ENCODE results near the gene P4HA2.
A peak's percentile ranks its signal among the peaks of the same experiment; 100 is the strongest.

Gene P4HA2

DNA sequence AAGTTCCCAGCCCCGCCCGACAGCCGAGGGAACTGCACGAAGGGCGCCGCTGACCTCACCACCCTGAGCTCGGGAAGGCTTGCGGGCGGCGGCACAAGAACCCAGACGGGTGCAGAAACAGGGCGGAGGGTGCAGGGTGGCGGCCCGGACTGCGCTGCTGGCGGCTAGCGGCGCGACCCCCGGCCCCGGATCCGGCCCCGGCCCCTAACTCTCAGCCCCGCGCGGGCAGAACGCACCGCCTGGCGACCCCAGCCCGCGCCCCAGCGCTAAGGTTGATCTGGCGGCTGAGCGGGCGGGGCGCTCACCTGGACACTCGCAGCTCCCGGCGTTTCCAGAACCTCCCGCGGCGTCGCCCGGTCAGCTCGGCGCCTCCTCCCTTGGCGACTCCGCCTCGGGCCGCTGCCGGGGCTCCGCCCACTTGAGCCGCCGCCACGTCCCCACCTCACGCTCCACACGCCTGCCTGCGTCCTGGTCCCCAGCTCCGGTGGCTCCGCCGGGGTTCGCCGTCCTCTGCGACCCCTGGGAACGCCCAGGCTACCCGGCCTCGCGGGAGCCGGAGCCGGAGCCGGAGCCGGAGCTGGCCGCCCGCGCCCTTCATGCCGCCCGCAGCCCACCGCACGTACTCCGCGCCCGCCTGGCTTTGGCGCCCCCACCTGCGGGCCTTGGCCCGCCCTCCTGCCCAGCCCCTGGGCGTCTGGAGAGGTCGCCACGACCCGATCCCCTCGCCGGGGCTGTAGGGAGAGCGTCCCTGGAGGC, at the start of gene P4HA2:
Gene P4HA2, minus strand, starts transcription at position 369 of the 756 bp plus-strand sequence. CDS start 9,227 bp downstream, outside the sequence.
- peak; percentile 35 for DNase-seq

DNA sequence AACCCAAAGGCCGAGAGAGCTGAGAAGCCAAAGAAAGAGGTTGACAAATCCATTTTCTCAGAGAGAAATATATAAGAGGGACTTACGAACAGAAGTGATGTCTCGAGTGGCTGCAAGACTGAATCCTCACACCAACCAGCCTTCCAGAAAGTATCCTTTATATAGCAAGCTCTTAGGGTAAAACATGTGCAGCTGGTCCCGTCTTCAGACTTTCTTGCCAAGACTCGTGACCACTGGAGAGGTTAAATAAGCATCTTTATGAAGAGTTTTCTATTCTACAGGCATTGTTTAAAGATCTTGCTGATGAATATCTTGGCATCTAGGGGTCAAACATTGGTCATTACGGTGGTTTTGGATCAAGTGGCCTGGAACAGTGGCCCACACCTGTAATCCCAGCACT, 49.6 kb upstream of the P4HA2 start:
- no peak for DNase-seq

DNA sequence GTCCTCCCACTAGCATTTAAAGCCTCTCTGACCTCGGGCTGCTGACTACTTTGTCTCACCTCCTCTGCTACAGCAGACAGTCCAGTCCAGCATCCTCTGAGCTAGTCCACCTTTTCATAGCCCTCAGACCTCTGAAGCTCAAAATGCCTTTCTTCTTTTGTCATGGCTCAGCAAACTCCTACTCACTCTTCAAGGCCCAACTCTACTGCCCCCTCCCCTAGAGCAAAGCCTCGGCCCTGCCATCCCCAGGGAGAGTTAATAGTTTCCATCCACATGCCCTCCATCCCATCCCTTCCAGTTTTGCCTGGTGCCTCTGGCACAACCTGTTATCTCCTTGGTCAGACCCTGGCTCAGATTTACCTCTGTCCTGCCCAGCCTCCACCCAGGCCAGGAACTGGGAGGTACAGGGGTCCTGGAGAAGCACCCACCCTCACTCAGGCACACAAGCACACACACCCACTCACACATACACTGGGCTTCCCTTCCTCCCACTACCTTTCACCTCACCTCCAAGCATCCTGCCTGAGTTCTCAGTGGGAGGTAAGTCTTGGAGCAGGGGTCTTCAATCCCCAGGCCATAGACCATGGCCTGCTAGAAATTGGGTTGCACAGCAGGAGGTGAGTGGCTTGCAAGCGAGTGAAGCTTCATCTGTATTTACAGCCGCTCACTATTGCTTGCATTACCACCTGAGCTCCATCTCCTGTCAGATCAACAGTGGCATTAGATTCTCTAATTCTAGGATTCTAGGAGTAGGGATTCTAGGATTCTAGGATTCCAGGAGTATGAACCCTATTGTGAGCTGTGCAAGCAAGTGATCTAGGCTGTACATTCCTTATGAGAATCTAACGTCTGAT, 47.9 kb upstream of the P4HA2 start:
- no peak for DNase-seq

DNA sequence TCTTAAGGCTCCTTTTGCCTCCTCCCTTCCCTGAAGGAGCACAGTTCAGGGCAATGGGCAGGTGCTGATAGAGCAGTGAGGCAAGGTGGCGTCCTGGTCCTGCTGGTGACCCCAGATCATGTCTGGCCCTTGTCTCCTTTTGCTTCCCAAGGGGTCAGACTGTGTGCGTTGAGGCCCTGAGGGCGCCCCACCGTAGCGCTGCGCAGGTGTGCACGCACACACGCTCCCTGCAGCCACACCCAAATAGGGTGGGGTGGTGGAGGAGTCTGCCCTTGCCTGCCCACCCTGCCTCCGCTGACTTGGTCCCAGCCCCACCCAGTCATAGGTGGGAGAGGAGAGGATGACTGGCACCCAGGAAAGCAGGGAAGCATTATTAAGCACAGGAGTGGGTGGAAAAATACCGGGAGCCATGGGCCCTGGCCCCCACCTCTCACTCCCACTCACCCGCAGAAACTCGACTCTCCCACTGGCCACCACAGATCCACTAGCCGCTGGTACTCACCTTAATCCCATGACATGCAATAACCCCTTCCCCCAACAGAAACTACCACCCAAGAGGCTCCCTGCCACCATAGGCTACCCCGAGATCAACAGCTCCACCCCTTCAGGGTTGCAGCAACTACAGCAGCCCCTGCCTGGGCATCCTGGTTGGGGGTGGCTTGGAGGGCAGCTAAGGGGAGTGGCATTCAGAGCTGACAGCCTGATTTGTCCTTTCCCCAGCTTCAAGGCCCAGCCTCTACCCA, 46.6 kb upstream of the P4HA2 start:
- DNase-seq = no peak

DNA sequence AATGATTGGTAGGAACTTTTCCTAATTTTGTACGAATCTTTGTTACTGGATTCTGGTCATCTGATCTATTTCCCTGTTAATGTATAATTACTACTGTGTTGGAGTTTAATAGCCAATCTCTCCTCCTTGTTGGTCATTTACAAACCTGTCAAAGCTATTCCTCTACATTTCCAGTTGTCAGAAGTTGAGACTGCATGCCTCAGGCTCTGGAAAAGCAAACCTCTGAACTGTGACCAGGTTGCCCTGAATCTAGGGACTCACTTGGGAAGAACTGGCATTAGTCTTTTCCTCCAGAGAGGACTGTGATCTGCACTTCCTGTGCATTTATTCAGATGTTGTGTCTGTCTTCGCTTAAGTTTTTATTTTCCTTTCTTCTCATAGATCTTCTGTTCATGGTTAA, 46.0 kb upstream of the P4HA2 start:
- no peak for DNase-seq

DNA sequence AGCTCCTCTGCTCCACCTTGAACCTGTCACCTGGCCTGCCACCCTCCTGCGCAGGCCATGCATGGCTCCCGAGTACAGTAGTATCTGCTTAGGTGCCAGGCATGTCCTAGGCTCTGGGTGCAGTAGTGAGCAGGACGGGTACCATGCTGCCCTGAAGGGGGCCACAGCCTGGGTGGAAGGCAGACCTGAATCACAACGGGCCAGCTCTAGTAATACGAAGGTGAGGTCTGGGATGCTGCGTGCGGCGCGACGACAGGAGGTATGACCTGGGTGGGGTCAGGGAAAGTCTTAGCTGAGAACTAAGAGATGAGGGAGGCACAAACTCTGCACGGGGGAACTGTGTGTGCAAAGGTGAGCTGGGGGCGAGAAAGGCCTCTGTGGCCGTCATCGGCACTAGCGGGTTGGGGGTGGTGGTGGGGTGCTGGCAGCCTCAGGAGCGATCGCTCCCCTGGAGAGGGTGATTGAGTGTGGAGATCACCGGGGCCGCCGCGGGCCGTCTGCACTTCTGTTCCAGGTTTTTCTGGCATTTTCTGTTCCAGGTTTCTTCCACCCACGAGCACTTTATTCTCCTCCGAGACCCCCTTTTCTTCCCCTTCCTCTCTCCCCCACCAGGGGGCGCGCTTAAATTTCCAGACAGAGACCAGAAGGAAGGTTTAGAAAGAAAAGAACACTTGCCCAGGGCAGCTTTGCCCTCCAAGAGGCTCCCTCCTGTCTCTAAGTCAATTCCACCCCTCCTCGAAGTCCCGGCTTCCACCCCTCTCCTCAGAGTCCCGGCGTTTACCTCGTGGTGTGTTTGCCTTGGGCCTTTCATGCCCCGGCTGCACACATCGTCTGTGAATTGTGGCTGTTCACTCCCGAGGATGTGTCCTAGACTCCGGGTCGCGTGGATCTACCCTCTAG, 44.9 kb upstream of the P4HA2 start:
- DNase-seq = peak; percentile 74

DNA sequence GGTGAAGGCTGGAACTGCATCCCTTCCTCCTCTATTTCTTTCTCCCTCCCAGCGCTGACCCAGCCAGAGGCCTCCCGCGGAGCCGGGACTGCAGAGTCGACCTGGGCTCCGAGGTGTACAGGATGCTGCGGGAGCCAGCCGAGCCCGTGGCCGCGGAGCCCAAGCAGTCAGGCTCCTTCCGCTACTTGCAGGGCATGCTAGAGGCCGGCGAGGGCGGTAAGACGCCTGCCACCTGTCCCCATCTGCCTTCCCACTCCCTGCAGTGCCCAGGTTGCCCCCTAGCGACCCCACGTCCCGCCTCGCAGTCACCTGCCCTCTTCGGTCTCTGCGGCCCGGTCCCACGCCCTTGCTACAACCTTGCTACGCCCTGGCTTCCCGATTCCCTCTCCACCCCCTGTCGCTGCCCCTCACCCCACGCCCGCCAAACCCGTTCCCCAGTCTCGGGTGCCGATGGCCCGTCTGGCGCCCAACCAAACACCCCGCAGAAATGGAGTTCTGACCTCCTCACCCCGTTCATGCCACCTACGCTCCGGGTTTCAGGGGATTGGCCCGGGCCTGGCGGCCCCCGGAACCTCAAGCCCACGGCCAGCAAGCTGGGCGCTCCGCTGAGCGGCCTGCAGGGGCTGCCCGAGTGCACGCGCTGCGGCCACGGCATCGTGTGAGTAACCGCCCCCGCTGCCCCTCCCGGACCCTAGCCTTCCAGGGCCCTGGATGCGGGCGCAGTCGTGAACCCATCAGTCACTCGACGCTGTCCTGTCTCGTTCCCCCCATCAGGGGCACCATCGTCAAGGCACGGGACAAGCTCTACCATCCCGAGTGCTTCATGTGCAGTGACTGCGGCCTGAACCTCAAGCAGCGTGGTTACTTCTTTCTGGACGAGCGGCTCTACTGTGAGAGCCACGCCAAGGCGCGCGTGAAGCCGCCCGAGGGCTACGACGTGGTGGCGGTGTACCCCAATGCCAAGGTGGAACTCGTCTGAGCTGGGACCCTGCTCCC, 43.9 kb upstream of the P4HA2 start:
- no peak for DNase-seq

DNA sequence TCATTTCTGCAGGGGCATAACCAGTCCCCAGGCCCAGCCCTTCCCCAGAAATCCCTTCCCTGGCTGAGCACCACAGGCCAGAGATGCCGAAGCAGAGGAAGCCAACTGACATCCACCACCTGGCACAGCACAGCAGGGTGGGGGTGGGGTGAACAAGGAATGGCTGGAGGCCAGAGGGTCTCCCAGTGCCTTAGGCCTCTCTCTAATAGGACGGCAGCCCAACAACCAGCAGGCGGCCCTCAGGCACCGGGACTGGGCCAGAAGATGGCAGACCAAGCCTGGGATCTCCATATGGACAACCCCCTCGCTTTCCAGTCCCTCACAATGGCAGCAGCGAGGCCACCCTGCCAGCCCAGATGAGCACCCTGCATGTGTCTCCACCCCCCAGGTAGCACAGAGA, 43.1 kb upstream of the P4HA2 start:
- no peak for DNase-seq

DNA sequence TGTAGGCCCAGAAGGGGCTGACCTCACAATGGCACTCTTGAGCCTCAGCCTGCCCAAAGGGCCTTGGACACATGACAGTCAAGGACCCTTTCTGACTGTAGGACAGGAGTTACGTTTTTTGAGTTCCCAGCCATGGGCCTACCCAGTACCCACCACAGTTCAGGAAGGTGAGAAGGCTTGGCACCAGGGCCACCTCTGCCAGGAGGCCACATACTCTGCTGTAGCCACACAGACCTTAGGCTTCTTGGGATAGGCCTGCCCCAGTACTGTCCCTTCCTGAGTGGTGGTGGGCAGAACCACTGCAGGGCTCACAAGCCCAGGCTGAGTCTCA, 42.6 kb upstream of the P4HA2 start:
- no peak for DNase-seq

DNA sequence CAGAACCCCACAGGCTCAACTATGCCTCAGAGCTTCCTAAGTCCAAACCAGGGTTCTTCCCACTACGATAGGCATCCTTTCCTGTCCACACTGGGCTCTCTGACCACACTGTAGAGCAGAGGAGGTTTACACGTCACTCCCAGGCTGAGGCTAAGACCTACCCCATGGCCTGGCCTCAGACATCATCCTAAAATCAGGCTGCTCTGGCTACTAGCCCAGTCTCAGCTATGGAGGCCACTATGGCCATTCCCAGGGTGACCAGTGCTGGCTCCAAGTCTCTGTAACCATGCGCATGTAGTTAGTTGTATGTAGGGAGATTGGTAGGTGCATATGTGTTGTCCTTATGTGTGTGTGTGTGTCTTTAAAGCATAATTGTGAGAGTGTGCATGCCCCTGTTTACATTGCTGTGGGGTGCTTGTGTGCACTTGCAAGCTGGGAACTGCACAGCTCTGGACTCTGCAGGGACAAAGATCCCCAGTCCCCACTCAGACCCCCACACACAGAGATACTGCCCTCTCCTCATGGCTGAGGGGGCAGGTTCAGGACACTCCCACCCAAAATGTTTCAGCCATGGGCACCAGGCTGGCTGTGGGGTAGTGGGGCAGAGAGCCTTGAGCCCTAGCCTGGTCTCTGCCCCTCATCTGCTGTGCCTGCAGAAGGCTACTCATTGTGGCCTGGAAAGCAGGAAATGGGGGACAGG, 42.1 kb upstream of the P4HA2 start:
- DNase-seq = no peak

DNA sequence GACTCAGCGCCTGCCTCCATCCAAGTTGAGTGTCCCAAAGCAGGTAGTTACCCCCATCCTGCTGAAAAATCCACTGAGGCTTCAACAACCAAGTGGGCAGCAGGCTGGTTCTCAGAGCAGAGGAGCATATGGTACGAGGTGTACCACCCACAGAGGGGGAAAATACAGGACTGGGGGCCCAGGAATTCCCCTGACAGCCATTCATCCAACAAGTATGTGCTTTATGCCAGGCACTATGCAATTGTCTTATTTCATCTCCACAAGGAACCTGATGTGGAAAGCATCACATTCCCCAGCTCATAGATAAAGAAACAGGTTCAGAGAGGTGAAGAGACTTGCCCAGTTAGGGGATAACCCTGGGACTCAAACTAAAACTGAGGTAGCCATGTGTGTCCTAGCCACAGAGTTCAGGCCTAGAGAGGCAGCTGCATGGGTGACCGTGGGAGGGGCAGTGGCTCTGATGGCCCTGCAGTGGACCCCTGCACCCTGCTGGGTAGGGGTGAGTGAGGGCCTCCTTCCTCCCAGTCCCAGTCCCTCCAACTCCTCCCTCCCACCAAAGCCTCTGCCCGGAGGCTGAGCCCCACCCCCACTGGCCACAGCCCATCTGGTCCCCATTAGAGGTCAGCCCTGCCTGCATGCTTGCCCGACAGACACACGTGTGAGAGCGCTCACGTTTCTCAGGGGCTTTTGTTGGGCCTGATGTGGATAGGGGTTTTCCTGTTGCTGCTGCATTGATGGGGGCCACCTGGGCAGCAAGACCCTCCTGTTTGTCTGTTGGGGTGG, 41.3 kb upstream of the P4HA2 start:
- no peak for DNase-seq

DNA sequence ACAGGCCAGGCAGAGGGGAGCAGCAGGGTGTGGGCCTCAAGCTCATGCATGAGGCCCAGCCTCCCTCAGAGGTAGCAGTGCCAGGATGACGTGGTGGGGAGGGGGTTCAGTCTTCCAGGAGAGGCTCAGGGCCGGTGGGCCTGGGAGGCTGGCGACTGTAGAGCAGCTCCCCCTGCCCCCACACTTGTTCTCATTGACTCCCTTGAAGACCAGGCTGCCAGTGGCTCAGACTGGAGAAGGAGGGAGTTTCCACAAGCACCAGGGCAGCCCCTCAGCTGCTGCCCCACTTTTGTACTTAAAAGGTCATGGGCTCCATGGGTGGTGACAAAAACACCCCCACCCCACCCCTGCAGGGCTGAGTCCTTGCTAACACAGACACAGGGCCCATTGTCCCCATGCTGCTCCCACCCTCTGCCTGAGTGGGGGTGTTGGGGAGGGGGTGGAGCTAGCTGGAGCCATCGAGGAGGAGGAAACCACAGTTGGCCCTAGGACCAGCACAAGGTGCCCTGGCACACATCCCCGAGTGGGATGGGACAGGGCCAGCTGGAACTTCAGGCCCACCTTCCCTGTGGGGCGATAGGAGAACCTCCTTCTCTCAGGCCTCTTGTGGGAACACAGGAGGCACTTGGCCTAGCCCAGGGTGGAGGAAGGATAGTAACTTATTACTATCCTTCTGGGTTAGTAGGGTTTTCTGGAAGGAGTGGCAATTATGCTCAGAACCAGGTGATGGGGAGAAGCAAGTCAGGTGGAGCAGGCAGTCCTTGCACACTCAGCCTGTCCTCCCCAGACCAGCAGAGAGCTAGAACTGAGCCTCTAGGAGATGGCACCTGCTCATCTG, 40.5 kb upstream of the P4HA2 start:
- no peak for DNase-seq

DNA sequence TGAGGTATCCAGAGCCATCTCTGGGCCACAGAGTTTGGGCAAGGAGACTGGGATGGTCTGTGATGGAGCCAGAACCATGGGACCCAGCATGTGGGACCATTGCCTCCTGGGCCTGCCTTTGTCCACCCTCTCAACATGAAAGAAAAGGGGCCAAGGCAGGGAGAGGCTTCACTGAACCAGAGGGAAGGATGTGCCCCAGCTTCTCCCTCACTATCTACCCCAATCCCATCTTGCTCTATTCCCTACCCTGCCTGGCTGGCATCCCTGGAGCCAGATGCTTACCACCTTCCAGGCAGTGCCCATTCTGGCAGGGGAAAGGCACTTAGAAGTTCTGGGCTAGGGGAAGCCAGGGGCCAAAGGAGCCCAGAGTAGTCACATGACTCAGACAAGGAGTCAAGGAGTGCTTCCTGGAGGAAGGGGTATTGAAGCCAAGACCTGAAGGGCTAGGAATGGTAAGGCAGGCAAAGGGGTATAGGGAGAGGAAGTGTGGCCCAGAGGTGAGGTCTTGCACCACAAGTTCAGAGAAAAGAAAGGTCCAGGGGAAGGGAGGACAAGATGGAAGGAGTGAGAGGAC, 39.6 kb upstream of the P4HA2 start:
- no peak for DNase-seq

DNA sequence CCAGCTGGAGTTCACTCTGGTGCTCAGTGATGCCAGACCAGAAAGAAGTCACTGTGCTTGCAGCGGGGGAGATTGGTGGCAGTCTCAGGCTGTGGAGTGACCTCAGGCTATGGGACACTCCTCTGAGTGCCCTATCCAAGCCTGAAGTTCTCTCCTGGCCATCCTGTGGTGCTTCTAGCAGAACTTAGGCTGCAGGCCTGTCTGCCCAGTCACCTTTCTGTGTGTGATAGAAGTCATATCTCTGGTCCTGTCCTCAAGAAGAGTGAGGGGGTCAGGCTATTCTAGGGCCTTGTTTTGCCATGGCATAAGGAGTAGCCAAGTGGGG, 39.1 kb upstream of the P4HA2 start:
- DNase-seq = no peak

DNA sequence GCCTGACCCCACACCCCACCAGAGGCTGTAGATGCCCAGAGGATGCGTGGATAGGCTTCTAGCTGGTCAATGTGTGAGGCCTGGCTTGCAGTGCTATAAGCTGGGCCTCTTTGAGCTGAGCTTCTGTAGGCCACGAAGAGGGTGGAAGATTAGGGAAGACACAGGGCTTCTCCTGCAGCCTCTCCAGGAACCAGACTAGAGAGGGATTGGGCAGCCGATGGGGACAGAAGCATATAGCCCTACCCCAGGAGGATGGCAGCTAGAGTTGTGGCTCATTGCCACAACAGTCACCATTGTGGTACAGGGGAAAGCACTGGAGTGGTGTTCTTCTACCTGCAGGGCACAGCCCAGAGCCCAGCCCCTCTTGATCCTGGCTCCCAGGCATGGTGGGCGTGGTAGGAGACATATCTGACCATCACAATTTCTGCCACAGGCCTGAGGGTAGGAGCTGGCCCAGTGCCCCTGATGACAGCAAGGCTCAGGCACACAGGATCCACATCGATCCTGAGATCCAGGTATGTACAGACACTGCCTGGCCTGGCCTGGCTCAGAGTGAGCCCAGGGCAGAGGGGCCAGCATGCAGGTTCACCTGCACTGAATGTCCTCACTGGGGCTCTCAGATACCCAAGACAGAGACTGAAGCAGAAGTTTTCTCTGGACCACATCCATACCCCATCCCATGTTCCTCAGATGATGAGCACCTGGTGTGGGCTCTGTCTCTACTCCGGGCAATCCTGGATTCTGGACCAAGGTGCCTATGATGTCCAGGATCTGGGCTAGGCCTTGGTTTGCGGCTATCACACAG, 38.6 kb upstream of the P4HA2 start:
- DNase-seq = no peak

DNA sequence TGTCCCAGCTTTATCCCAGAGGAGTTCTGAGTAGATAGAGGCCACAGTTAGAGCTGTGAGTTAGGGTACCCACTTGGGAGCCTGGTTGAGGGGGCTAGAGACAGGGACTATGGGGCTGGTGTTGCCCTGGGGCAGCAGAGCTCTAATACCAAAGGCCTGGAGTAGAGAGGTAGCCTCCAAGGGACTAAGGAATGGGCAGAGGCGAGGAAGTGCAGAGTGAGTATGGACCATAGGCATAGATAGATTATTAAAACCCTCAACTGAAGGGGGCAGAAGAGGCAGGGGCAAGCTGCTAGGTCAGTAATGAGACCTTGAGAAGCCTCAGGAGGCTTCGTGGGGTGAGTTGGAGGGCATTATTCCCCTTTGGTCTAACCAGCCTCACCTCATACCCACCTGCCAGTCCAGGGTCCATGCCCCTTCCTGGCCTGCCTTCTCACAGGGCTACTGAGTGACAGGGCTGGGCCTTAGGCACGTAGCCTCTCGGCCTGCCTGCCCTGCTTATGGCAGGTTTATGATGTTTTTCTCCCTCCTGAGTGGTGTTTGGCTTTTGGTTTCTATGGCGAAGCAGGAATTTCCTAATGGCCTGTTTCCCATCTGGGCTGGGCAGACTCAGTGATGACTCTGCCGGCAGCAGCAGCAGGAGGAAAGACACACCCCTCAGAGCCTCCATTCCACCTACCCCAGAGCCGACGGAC, 37.8 kb upstream of the P4HA2 start:
- DNase-seq = no peak
